HuH-7.5 (cell line): ENCODE results near the gene FBXO47.

Experiments
- DNase-seq: peaks from one replicate; pipeline ENCODE4 v3.0.0; 2011; ENCODE audit warnings: low spot score

The FBXO47 gene

GRCh38 chr17:38967290-38967738 is at the start of gene FBXO47:
Gene FBXO47 (minus strand): TSS chr17:38967403. CDS start chr17:38963025, 4,378 bp downstream.
- no peak for DNase-seq

GRCh38 chr17:39016193-39017153 is 49.3 kb upstream of the FBXO47 start:
- no peak for DNase-seq

GRCh38 chr17:39015546-39015935 is 48.3 kb upstream of the FBXO47 start:
- no peak for DNase-seq

GRCh38 chr17:39014795-39015545 is 47.8 kb upstream of the FBXO47 start:
- no peak for DNase-seq

GRCh38 chr17:39014044-39014794 is 47.0 kb upstream of the FBXO47 start:
- no peak for DNase-seq

GRCh38 chr17:39012725-39013124 is 45.5 kb upstream of the FBXO47 start:
- DNase-seq = no peak

GRCh38 chr17:39011907-39012468 is 44.8 kb upstream of the FBXO47 start:
- no peak for DNase-seq

GRCh38 chr17:39009581-39010001 is 42.4 kb upstream of the FBXO47 start:
- no peak for DNase-seq

- DNase-seq = no peak
Observed at GRCh38 chr17:39008633-39009032, 41.4 kb upstream of the FBXO47 start.

GRCh38 chr17:39002991-39003715 is 36.0 kb upstream of the FBXO47 start:
- no peak for DNase-seq

GRCh38 chr17:39001703-39002637 is 34.8 kb upstream of the FBXO47 start:
- no peak for DNase-seq

GRCh38 chr17:39000021-39000601 is 32.9 kb upstream of the FBXO47 start:
- no peak for DNase-seq

GRCh38 chr17:38996660-38997337 is 29.6 kb upstream of the FBXO47 start:
- DNase-seq = no peak

GRCh38 chr17:38994026-38994425 is 26.8 kb upstream of the FBXO47 start:
- DNase-seq = no peak

- DNase-seq = no peak
Observed at GRCh38 chr17:38984666-38985065, 17.5 kb upstream of the FBXO47 start.

GRCh38 chr17:38982858-38983746 is 15.9 kb upstream of the FBXO47 start:
- DNase-seq = peak; percentile 44

GRCh38 chr17:38981636-38982035 is 14.4 kb upstream of the FBXO47 start:
- DNase-seq = no peak
